ENCODE measurements around the gene CAMKMT.

Gene CAMKMT

GRCh38 chr2:44679584-44679983 lies 317.8 kb downstream of the CAMKMT start:
- TF ChIP-seq CTCF (conservative IDR thresholded peaks at IDR 0.05) = no peak
- no peak for TF ChIP-seq ZFX (IDR thresholded peaks at IDR 0.05)
- no peak overlapping the region for H3K27ac ChIP-seq

GRCh38 chr2:44679990-44680389 lies 318.2 kb downstream of the CAMKMT start:
- H3K27ac ChIP-seq = no peak overlapping the region

GRCh38 chr2:44680424-44680971 lies 318.8 kb downstream of the CAMKMT start:
- no peak overlapping the region for H3K27ac ChIP-seq
- TF ChIP-seq CTCF (conservative IDR thresholded peaks at IDR 0.05) (no peak), ZFX (IDR thresholded peaks at IDR 0.05) (no peak)

More at GRCh38 chr2:44679990-44680389, 318.2 kb downstream of the CAMKMT start:
- TF ChIP-seq ZFX (IDR thresholded peaks at IDR 0.05) = no peak

GRCh38 chr2:44680983-44681531 lies 319.3 kb downstream of the CAMKMT start:
- TF ChIP-seq ZFX (IDR thresholded peaks at IDR 0.05) (no peak), CTCF (conservative IDR thresholded peaks at IDR 0.05) (no peak)
- no peak overlapping the region for H3K27ac ChIP-seq

GRCh38 chr2:44682459-44682858 lies 320.7 kb downstream of the CAMKMT start:
- TF ChIP-seq CTCF (conservative IDR thresholded peaks at IDR 0.05) (no peak), ZFX (IDR thresholded peaks at IDR 0.05) (no peak)
- H3K27ac ChIP-seq = no peak overlapping the region

GRCh38 chr2:44684559-44684958 lies 322.8 kb downstream of the CAMKMT start:
- H3K27ac ChIP-seq = no peak overlapping the region
- TF ChIP-seq ZFX (IDR thresholded peaks at IDR 0.05) (no peak), CTCF (conservative IDR thresholded peaks at IDR 0.05) (no peak)

- no peak overlapping the region for H3K27ac ChIP-seq
- TF ChIP-seq ZFX (IDR thresholded peaks at IDR 0.05) = no peak
- no peak for TF ChIP-seq CTCF (conservative IDR thresholded peaks at IDR 0.05)
Observed at GRCh38 chr2:44686561-44686960, 324.8 kb downstream of the CAMKMT start.
